Measurements from ENCODE around the gene REM2.

DNA sequence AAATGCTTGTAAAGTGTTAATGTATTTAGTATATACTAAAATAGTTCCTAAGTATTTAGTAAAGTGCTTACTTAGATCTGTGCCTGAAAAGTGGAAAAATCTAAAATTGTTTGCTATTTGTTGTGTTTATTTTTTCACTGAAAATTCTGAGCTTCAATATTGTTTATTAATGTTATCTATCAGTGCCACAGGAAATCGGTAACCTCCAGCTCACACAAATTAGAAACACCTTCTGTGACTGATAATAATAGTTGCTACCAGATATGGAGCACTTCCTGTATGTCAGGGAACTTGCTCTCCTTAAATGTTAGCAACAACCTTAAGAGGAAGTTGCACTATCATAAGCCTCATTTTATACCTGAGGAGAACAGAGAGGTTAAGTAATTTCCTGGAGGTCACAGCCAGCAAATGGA lies 12.2 kb upstream of the REM2 start:
- TF ChIP-seq, protein P1, sequence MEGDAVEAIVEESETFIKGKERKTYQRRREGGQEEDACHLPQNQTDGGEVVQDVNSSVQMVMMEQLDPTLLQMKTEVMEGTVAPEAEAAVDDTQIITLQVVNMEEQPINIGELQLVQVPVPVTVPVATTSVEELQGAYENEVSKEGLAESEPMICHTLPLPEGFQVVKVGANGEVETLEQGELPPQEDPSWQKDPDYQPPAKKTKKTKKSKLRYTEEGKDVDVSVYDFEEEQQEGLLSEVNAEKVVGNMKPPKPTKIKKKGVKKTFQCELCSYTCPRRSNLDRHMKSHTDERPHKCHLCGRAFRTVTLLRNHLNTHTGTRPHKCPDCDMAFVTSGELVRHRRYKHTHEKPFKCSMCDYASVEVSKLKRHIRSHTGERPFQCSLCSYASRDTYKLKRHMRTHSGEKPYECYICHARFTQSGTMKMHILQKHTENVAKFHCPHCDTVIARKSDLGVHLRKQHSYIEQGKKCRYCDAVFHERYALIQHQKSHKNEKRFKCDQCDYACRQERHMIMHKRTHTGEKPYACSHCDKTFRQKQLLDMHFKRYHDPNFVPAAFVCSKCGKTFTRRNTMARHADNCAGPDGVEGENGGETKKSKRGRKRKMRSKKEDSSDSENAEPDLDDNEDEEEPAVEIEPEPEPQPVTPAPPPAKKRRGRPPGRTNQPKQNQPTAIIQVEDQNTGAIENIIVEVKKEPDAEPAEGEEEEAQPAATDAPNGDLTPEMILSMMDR (IDR thresholded peaks at IDR 0.05): no peak
- TF ChIP-seq RAD21 (IDR thresholded peaks at IDR 0.05; ENCODE audit: low read length) (no peak), EZH2phosphoT487 (IDR thresholded peaks at IDR 0.05; ENCODE audit: borderline replicate concordance, low read depth) (no peak), CHD2 (IDR thresholded peaks at IDR 0.05; ENCODE audit: low read length, partially characterized antibody) (no peak), SIN3A (IDR thresholded peaks at IDR 0.05; ENCODE audit: borderline replicate concordance, low read depth, low read length) (no peak), SMC3 (IDR thresholded peaks at IDR 0.05; ENCODE audit: low read depth, low read length) (no peak), NFIC (IDR thresholded peaks at IDR 0.05; ENCODE audit: borderline replicate concordance) (no peak), POLR2AphosphoS5 (IDR thresholded peaks at IDR 0.05; ENCODE audit: low read depth, low read length) (no peak), GABPA (IDR thresholded peaks at IDR 0.05; ENCODE audit: low read depth) (peak; percentile 41; the same call in 1 of the 2 replicates), PBX3 (IDR thresholded peaks at IDR 0.05) (no peak)
- TF ChIP-seq, protein P2, sequence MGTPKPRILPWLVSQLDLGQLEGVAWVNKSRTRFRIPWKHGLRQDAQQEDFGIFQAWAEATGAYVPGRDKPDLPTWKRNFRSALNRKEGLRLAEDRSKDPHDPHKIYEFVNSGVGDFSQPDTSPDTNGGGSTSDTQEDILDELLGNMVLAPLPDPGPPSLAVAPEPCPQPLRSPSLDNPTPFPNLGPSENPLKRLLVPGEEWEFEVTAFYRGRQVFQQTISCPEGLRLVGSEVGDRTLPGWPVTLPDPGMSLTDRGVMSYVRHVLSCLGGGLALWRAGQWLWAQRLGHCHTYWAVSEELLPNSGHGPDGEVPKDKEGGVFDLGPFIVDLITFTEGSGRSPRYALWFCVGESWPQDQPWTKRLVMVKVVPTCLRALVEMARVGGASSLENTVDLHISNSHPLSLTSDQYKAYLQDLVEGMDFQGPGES (IDR thresholded peaks at IDR 0.05; ENCODE audit: low read depth, low read length): no peak
